Hematopoietic multipotent progenitor cell treated with erythropoietin and hydrocortisone succinate and interleukin-3 and kit ligand, for 17 days (in vitro differentiated cells): ENCODE measurements around the gene HPS4.
"Not testable (repeated sequence)": the region's sequence is repeated elsewhere in the genome, so short reads cannot be mapped to it uniquely, and the experiment has no call there.

Source experiments
- DNase-seq: peaks from one replicate; pipeline ENCODE4 v3.0.0-alpha.2; 2015; ENCODE audit warnings: low spot score

Gene HPS4

DNA sequence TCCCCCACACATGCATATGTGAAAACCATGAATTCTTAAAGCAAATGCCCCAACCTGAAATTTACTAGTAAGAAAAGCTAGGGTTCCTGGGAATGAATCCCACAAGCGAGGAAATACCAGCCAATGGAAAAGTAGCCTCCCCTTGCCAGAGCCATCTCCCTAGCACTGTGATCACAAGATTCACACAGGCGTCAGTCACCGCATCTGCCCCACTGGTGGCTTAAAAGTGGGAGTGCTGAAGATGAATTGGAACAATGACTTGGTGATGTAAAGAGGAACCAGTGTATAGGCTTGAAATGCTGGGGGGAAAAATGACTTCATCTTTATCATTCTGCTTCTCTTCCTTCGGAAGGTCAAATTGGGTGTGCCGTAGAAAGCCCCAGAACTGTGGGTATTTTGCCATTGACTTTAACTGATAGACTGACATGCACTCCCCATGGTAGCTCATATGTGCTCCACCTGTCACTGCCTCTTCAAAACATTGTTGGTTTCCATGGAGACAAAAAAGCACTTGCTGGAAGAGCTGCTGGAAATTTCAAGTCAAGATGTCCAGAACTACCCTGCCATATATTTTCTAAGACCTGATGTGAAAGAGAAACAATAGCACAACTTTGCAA, 73.8 kb downstream of the HPS4 start:
- no peak for DNase-seq

DNA sequence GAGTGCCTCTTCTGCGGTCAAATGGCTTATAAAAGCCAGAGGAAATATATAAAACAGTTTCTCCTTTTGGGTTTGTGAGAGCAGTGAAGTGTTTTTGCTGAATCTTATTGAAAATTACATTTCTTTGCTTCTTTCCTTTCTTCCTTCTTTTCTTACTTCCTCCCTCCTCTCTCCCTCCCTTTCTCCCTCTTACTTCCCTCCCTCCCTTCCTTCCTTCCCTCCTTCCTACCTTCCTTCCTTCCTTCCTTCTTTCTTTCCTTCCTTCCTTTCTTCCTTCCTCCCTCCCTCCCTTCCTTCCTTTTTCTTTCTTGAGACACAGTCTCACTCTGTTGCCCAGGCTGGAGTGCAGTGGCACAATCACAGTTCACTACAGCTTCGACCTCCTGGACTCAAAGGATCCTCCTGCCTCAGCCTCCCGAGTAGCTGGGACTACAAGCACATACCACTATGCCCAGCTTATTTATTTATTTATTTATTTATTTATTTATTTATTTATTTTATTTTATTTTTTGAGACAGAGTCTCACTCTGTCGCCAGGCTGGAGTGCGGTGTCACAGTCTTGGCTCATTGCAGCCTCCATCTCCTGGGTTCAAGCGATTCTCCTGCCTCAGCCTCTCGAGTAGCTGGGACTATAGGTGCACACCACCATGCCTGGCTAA, 74.9 kb downstream of the HPS4 start:
- not testable (repeated sequence) for DNase-seq

DNA sequence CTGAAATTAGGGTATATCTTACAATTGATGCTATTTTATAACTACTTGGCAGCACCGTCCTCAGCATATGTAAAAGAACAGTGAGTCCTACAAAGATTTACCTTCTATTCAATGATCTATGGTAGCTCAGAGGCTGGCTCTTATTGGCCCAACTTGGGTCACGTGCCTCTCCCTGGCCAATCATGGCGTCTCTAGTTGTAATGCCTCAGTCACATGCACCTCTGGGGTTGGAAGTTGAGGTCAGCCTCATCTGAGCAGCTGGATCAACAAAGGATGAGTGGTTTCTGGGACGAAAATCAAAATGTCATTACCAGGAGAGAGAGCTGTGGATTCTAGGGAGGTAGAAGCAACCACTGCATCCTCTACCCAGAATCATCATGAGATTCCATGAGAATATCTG, 77.5 kb downstream of the HPS4 start:
- DNase-seq: no peak

DNA sequence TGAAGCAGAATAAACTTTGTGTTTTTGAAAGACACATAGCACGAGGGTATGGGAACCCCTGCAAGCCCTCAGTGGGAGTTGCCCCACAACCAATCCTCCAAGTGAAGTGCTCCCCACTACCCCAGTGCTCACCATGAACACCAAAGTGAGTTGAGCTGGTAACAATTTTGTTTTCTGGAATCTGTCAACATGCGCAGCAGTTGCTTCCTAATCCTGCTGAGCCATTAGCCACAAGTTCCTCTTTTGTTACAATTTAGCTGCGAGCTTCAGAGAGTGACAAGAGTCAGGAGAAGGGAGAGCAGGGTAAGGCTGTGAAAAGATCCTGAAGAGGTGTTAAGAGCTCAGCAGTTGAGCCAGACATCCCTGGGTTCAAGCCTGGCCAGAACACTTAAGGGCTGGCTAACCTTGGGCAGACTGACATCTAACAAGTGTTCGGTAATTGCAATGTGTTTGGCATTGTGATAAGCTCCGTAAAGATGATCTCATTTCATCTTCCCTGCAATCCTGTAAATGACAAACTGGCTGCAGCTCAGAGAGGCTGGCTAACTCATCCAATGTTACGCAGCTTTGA, 78.6 kb downstream of the HPS4 start:
- no peak for DNase-seq

DNA sequence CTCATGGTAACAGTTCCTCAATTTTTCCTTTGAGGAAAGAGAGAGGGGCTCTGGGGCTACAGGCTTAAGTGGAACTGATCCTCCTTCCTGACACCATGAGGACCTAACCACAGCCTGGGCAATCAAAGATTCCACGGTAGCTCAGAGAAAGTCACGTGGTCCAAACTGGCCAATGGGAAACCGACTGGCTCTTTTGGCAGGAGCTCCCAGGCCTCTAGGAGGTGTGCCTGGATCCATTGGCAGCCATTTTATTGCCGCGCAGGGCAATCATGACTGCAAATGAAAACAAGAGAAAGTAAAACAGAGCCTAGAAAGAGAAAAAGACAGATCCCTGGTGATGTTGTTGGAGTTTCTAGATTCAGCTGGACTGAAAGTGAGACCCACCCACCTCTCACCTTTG, 81.9 kb downstream of the HPS4 start:
- DNase-seq: no peak
